GM23248 (cell line): ENCODE measurements around the gene ANTXR2. TPM values are rescaled to one million over a fixed set of nuclear protein-coding genes. Genes with fewer than 3 reads are reported as not detected.

Source experiments
- DNase-seq: peaks from one replicate; pipeline ENCODE4 v3.0.0-alpha.2; 2015
- H2AFZ ChIP-seq: fragments of 200-600 bp; sonication (generic); 2 replicates; pipeline ENCODE4 v1.6.1; 2016; ENCODE audit warnings: antibody characterized with exemption
- H3F3A ChIP-seq: fragments of 200-600 bp; sonication (generic); 2 replicates; pipeline ENCODE4 v1.6.1; 2016; ENCODE audit warnings: mild to moderate bottlenecking, antibody characterized with exemption, mixed run types; ENCODE audit not compliant: insufficient read depth
- H3K27ac ChIP-seq: fragments of 200-600 bp; sonication (generic); 2 replicates; pipeline ENCODE4 v1.5.1; 2016; ENCODE audit warnings: mild to moderate bottlenecking
- H3K27me3 ChIP-seq: fragments of 200-600 bp; sonication (generic); replicated peaks from 2 replicates; pipeline ENCODE4 v1.6.1; 2016; ENCODE audit warnings: mild to moderate bottlenecking; ENCODE audit not compliant: insufficient read depth
- H3K36me3 ChIP-seq: fragments of 200-600 bp; sonication (generic); 2 replicates; pipeline ENCODE4 v1.6.1; 2016; ENCODE audit warnings: low read depth, mild to moderate bottlenecking
- H3K4me1 ChIP-seq: fragments of 200-600 bp; sonication (generic); 2 replicates; pipeline ENCODE4 v1.6.1; 2016; ENCODE audit warnings: mild to moderate bottlenecking; ENCODE audit not compliant: insufficient read depth
- H3K4me2 ChIP-seq: fragments of 200-600 bp; sonication (generic); one replicate; pipeline ENCODE4 v1.6.1; 2016; ENCODE audit warnings: mild to moderate bottlenecking; ENCODE audit not compliant: unreplicated experiment
- H3K4me3 ChIP-seq: fragments of 200-600 bp; sonication (generic); 2 replicates; pipeline ENCODE4 v1.5.1; 2016; ENCODE audit warnings: mild to moderate bottlenecking
- H3K79me2 ChIP-seq: fragments of 200-600 bp; sonication (generic); 2 replicates; pipeline ENCODE4 v1.6.1; 2016; ENCODE audit warnings: mild to moderate bottlenecking; ENCODE audit not compliant: insufficient read depth
- H3K9ac ChIP-seq: fragments of 200-600 bp; sonication (generic); 2 replicates; pipeline ENCODE4 v1.6.1; 2016; ENCODE audit warnings: mild to moderate bottlenecking
- H3K9me2 ChIP-seq: fragments of 200-600 bp; sonication (generic); 2 replicates; pipeline ENCODE4 v1.6.1; 2016; ENCODE audit warnings: mixed run types, mild to moderate bottlenecking, moderate library complexity; ENCODE audit not compliant: insufficient read depth
- H3K9me3 ChIP-seq: fragments of 200-600 bp; sonication (generic); one replicate; pipeline ENCODE4 v1.6.1; 2017; ENCODE audit warnings: low read depth
- H4K20me1 ChIP-seq: fragments of 200-600 bp; sonication (generic); 2 replicates; pipeline ENCODE4 v1.6.0; 2016; ENCODE audit not compliant: insufficient read depth
- EZH2 ChIP-seq: fragments of 200-600 bp; sonication (generic); IDR thresholded peaks from 2 replicates; pipeline ENCODE4 v1.6.1; 2018; ENCODE audit warnings: antibody characterized with exemption, mild to moderate bottlenecking; ENCODE audit not compliant: insufficient read depth, poor library complexity, severe bottlenecking
- EZH2phosphoT487 ChIP-seq: fragments of 200-600 bp; sonication (generic); IDR thresholded peaks from 2 replicates; pipeline ENCODE4 v1.6.1; 2018; ENCODE audit warnings: antibody characterized with exemption, moderate library complexity, mild to moderate bottlenecking, low read depth; ENCODE audit not compliant: insufficient read depth
- WGBS, 2 experiments: methylation state at CpG; one replicate each; pipeline ENCODE4 v1.1.6; 2015 to 2017; ENCODE audit warnings: low lambda C conversion rate in 2 of 2, low coverage in 1 of 2; ENCODE audit errors: missing lambda C conversion rate in 2 of 2; 5-methylcytosine and 5-hydroxymethylcytosine counted together
- in situ Hi-C: fragments of 300-500 bp; cut with MboI; formaldehyde crosslinking; loops from 2 replicates; pipeline ENCODE4 v1.15.0; 2020
- polyA plus RNA-seq: library from polyadenylated mRNA; unstranded; fragments of >200 nt; fragmentation: Nextera tagmentation; extraction: Ambion mirVana; gene quantifications from 2 replicates; pipeline ENCODE4 v1.2.1, GENCODE V29; 2016
- total RNA-seq: library from RNA; depleted of rRNA; stranded (reverse); fragments of >200 nt; shearing (Covaris generic); gene quantifications from 2 replicates; pipeline ENCODE4 v1.2.3, GENCODE V29; 2014

The ANTXR2 gene
- total and polyA plus RNA-seq, 2 experiments from 2014 or later, result 77.2 to 87.5 TPM

- Histone ChIP-seq H3K4me3 (no peak overlapping the region), H4K20me1 (no peaks in the 10 kb centered on the region), H3K9me2 (no peaks in the 10 kb centered on the region), H3K9me3 (no peaks in the 10 kb centered on the region), H3K9ac (no peak overlapping the region), H3K4me2 (no peak overlapping the region), H3K4me1 (peaks cover 14% of the 10 kb centered on the region), H3K27me3 (no peaks in the 10 kb centered on the region), H3K36me3 (peaks cover 29% of the 10 kb centered on the region), H3F3A (peaks cover 36% of the 10 kb centered on the region), H3K79me2 (peaks cover 5% of the 10 kb centered on the region; the same call in 1 of the 2 replicates), H3K27ac (no peak overlapping the region), H2AFZ (no peak overlapping the region)
- TF ChIP-seq EZH2phosphoT487 (no peak), EZH2 (no peak)
- DNase-seq, result no peak
- WGBS, 2 experiments, result 47 to 72% methylated on average over 1 of the region's 1 CpG
- in situ Hi-C loops, result no loop called here
Measured at GRCh38 chr4:80008971-80009370, 64.1 kb downstream of the ANTXR2 start.

- H3K36me3 ChIP-seq, result peaks cover 29% of the 10 kb centered on the region
- H3K9me2 ChIP-seq, result no peaks in the 10 kb centered on the region
- H2AFZ ChIP-seq, result no peak overlapping the region
- H3K9me3 ChIP-seq, result no peaks in the 10 kb centered on the region
- peaks cover 5% of the 10 kb centered on the region; the same call in 1 of the 2 replicates for H3K79me2 ChIP-seq
- H3K4me3 ChIP-seq, result no peak overlapping the region
- no peak overlapping the region for H3K9ac ChIP-seq
- H4K20me1 ChIP-seq, result no peaks in the 10 kb centered on the region
- peaks cover 14% of the 10 kb centered on the region for H3K4me1 ChIP-seq
- H3K27ac ChIP-seq, result no peak overlapping the region
- H3F3A ChIP-seq, result peaks cover 33% of the 10 kb centered on the region
- in situ Hi-C loops, result no loop called here
- H3K4me2 ChIP-seq, result no peak overlapping the region
- DNase-seq, result no peak
- H3K27me3 ChIP-seq, result no peaks in the 10 kb centered on the region
- TF ChIP-seq EZH2, result no peak
- no peak for TF ChIP-seq EZH2phosphoT487
- WGBS, 2 experiments, result 85 to 90% methylated on average over 3 of the region's 3 CpGs
Measured at GRCh38 chr4:80008351-80008750, 64.7 kb downstream of the ANTXR2 start.

GRCh38 chr4:80007745-80008149 is 65.3 kb downstream of the ANTXR2 start:
- Histone ChIP-seq H2AFZ (no peak overlapping the region), H3K9ac (no peak overlapping the region), H3K79me2 (peaks cover 5% of the 10 kb centered on the region; the same call in 1 of the 2 replicates), H3K36me3 (peaks cover 29% of the 10 kb centered on the region), H3K4me3 (no peak overlapping the region), H3K27me3 (no peaks in the 10 kb centered on the region), H3K27ac (no peak overlapping the region), H3K4me2 (no peak overlapping the region), H3F3A (peaks cover 27% of the 10 kb centered on the region), H3K4me1 (peaks cover 14% of the 10 kb centered on the region), H3K9me3 (no peaks in the 10 kb centered on the region), H4K20me1 (no peaks in the 10 kb centered on the region), H3K9me2 (no peaks in the 10 kb centered on the region)
- 96 to 100% methylated on average over 3 of the region's 3 CpGs for WGBS, 2 experiments
- no peak for DNase-seq
- TF ChIP-seq EZH2phosphoT487 (no peak), EZH2 (no peak)
- in situ Hi-C loops, result no loop called here

- H3K4me3 ChIP-seq, result no peak overlapping the region
- no peak for DNase-seq
- H3K9me3 ChIP-seq, result no peaks in the 10 kb centered on the region
- peaks cover 11% of the 10 kb centered on the region for H3K4me1 ChIP-seq
- WGBS, 2 experiments, result 97% methylated on average over 5 of the region's 5 CpGs
- no peaks in the 10 kb centered on the region for H3K27me3 ChIP-seq
- H3K4me2 ChIP-seq, result no peak overlapping the region
- H3K9me2 ChIP-seq, result no peaks in the 10 kb centered on the region
- H4K20me1 ChIP-seq, result no peaks in the 10 kb centered on the region
- peaks cover 5% of the 10 kb centered on the region; the same call in 1 of the 2 replicates for H3K79me2 ChIP-seq
- H2AFZ ChIP-seq, result no peak overlapping the region
- in situ Hi-C loops, result no loop called here
- TF ChIP-seq EZH2 (no peak), EZH2phosphoT487 (no peak)
- H3K36me3 ChIP-seq, result peaks cover 29% of the 10 kb centered on the region
- no peak overlapping the region for H3K9ac ChIP-seq
- H3K27ac ChIP-seq, result no peak overlapping the region
- peaks cover 21% of the 10 kb centered on the region for H3F3A ChIP-seq
Measured at GRCh38 chr4:80006935-80007744, 65.9 kb downstream of the ANTXR2 start.
